Stimulated activated CD8-positive, alpha-beta memory T cell treated with anti-CD3 and anti-CD28 coated beads, Interleukin-12 subunit alpha, Interleukin-12 subunit beta, amount 100 ng/mL, for 24 hours (primary cell): Measurements from ENCODE around the gene PPP2R5D.

Experiments used
- DNase-seq: peaks from one replicate; pipeline ENCODE4 v3.0.0-alpha.2; 2020; ENCODE audit errors: extremely low read depth

Gene PPP2R5D

GRCh38 chr6:42963179-42963854 lies 21.1 kb upstream of the PPP2R5D start:
- no peak for DNase-seq

DNA sequence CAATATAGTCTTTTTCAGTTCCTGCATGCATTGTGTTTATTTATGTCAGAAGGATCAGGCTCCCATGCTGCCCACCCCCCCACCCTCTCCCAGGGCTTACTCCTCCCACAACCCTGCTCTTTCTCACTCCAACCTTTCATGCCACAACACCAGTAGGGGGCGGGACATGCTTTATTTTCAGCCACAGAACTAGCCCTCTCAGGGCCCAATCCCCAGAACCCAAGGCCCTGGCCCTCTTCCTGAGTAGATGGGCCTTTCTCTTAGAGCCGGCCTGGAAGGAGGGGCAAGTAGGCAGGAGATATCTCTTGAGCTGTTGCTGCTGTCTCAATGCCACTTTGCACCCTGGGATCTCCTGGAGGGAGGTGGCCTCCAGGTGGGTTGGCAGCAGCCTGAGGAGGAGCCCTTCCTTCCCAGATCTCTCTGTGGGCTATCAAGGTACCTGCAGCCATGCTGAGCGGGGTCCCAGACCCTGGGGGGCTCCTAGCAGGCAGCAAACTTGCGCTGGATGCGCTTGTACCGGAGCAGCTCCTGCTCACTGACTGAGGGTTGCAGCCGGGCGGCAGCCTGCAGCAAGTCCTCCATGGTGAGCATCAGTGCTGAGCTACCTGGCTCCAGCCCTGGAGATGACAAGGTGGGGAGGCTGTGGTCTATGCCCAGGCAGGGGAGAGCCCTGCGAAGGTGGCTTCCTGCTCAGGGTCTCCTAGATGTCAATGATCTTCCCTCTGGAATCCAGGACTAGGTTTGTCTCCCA lies 20.3 kb upstream of the PPP2R5D start:
- DNase-seq, result no peak

DNA sequence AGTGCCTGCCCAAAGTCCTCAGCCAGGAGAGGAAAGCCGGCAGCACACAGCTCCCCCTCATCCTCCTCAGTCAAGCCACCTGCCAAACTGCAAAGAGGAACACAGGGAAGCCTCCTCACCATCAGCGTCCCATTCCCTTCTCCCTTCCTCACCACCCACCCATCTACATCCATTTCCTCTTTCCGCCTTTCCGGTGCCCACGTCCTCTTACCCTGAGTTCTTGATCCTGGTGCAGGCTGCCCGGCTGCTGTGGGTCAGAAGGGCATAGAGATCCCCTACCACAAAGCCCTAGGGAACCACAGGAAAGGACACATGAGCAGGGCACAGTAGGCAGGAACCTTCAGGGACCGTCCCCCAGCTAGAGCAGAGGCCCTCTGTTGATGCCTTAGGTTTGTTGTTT lies 17.8 kb upstream of the PPP2R5D start:
- no peak for DNase-seq

GRCh38 chr6:42967228-42967627 lies 17.1 kb upstream of the PPP2R5D start:
- DNase-seq, result no peak

DNA sequence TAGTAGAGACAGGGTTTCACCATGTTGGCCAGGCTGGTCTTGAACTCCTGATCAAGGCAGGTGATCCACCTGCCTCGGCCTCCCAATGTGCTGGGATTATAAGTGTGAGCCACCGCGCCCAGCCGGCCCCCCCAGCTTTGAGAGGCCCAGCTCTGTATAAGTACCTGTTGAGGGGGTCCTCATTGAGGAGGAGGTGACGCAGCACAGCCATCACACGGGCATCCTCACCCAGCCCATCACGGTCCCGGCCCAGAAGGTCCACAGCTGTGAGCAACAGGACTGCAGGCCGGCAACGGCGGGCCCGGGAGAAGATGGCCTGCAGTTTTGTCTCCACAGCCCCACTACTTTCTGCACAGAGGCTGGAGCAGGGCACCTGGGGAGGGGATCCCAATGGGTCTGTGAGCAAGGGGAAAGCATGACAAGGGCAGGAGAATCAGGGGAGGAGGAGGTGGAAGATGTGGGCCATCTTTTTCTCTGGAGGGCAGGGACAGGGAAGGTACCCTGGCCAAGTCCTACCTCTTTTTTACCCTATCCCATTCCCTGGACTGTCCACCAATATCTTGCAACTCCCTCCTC lies 16.2 kb upstream of the PPP2R5D start:
- DNase-seq, result no peak

DNA sequence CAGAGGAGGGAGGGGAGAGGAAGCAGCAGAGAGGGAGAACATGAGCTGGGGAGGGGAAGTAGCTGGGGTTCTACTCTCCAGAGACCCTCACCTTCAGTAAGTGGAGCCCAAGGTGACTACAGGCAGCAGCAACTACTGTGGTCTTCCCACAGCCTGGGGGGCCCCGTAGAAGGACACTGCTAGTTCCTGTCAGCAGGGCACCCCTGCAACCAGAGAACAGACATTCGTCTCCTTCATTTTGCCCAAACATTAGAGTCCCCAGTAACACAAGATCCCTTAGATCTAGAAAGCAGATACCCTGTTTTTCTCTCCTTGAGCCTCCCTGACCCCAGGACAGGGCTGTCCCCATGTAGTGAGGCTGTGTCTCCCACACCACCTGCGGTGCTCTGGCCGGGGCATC lies 15.6 kb upstream of the PPP2R5D start:
- DNase-seq, result no peak

GRCh38 chr6:42969431-42969830 lies 14.9 kb upstream of the PPP2R5D start:
- no peak for DNase-seq

DNA sequence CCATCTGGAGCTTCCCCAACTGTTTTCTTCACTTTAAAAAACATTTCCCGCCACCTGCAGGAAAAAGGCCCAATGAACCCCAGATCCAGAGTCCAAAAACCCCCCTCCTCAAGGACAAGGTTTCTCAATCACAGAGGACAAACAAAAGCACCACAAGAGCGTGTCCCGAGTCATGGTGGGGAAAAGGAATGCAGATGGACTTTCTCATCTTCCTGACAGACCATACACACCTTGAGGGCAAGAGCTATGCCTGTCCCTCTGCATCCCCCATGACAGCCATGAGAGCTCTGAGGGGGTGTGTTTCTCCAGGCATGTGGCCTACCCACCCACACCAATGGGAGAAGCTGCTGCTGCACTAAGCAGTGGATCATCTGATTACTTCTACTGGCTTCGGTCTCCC lies 14.4 kb upstream of the PPP2R5D start:
- no peak for DNase-seq

GRCh38 chr6:42970871-42971612 lies 13.3 kb upstream of the PPP2R5D start:
- DNase-seq, result no peak

DNA sequence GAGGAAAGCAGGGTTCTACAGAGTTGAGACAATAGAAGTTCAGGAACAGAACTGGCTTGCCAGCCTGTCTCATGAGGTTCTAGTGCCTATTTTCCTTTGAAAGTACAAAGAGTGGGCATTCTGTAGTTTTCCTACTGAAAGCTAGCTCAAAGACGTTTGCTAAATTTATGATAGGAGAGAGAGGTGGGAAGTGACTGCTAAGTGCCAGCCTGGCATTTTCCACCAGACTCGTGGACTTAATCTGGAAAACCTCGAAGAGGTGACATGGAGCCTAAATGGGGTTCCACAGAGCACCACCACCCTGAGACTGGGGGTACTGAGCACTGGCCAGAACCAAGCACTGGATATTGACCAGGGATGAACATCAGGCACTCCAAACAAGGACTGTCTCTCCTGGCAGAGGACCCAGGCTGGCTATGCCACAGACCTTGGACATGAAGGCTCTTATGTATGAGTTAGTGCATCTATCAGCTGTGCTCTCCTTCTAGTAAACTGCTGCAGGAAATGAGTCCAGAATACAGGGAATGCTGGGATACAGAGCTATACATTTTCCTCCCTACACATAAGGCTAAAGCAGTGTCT lies 12.5 kb upstream of the PPP2R5D start:
- DNase-seq, result no peak

- DNase-seq, result no peak
These were observed 10.4 kb upstream of the PPP2R5D start for GRCh38 chr6:42973926-42974325.

DNA sequence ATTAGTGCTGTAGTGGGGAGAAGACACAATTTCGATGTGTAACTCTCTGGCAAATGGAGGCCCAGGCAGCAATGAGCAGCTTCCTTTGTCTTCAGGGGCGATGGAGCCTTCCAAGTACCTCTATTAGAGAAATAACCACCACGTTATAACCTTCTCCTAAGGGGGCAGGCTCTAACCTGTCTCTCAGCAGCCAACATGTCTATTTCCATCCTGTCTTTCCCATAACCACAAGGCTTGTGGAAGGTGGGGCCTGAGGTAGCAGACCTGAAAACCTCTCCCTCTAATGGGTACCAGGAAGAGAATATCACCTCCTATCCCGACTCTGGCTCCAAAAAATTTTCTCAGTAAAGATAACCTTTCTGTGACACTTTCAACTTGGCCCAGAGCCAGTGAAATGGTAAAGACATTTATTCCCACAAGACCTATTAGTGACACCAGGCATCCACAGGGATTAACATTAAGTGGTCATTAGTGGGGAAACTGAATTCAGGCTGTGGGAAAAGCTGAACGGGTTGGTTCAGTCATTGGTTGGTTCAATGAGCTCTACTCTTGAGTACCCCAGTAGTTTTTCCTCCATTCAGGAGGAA lies 9.4 kb upstream of the PPP2R5D start:
- no peak for DNase-seq

DNA sequence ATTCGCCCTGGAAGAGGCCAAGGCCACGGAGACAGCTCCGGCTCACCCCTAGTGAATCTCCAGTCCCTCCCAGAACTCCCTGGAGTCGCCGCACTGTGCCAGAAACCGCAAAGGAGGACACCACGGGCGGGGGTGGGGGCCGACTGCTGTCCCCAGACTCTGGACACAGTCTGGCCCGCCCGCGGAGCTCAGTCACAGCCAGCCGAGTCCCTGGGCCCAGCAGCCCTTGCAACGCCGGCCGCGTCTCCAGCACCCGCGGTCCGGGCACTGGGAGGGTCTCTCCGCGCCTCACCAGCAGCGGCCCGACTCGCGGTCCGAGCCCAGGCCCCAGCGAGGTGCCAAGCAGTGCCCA lies 5.9 kb upstream of the PPP2R5D start:
- DNase-seq, result no peak

DNA sequence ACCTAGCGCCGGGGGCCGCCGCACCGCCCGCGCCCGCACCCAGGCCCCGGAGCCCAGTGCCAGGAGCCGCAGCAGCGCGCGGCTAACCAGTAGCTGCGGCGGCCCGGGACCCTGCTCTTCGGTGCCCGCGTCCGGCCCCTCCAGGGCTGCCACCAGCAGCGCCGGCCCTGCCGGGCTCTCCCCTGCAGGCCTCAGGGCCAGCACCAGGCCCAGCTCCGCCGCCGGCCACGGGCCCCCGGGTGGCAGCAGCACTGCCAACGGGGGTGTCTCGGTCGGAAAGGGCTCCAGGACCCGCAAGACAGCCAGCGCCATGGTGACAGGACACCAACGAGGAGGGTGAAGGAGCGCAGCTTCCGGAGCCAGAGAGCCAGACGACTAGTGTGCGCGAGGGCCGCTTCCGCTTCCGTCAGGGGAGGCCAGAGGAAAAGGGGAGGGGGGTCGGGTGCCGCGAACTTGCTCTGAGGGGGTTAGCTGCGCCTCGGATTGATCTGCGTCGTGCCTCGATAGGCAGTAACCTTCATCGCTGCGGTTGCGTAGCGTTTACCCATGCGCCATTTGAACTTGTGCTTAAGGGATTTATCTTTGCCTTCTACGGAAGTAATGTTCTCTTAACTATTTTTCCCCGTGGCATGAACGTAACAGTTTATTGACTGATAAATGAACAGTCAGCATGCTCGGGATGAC lies 5.4 kb upstream of the PPP2R5D start, which contains the start of gene PEX6:
Gene PEX6, minus strand, starts transcription at position 343 of the 684 bp plus-strand sequence. Its CDS starts 31 bp downstream, at position 312.
- DNase-seq, result peak; percentile 82

DNA sequence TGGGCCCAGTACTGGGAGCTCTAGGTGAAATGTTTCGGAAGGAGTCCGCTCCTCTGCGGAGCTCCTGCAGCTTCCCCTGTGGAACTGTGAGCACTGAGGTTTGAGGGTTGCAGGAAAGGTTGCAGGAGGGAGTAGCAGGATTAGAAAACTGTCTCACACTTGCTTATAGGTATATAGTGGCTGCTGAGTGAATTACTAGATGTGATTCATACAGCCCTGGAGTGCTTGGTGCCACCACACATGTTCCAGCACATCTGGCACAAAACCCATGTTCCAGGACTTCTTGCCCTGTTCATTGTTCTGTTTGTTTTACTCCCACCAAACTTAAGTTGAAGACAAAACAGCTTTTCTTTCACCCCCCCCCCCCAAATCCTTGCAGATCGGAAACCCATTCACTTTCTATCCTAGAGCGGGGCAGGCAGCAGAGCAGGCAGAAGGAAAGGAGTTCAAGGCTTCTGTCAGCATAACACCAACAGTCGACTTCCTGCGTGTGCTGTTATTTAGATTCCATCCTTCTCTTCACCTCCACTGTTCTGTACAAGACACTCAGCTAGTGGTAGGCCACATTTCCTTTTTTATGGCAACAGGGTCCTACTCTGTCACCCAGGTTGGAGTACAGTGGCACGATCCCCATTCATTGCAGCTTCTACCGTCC lies 4.7 kb upstream of the PPP2R5D start:
- DNase-seq, result no peak

GRCh38 chr6:42981836-42982235 lies 2.5 kb upstream of the PPP2R5D start:
- no peak for DNase-seq

GRCh38 chr6:42984924-42985475 lies 630 bp downstream of the PPP2R5D start:
- DNase-seq, result no peak

GRCh38 chr6:42987533-42988451 lies 3.4 kb downstream of the PPP2R5D start:
- DNase-seq, result no peak

- DNase-seq, result no peak
These were observed 4.2 kb downstream of the PPP2R5D start for GRCh38 chr6:42988486-42989020.
